ENCODE results near the gene CELF2.

DNA sequence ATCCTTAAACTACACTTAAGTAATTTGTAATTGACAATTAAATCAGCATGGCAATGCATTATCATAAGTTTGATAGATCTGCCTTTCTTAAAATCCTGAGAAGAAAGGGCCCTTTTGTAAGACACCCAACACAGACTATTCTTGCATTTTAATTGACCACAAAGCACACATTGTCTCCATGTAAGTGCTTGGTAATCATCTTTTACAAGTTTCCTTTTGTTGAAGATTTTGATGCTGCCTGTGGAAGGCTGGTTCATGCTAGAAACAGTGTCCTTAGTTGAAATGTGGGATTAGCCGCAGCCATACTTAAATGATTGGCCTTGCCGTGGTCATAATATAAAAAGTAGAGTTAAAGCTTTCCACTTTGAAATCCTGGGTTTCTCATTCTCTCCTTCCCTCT lies 32.3 kb upstream of the CELF2 start:
- TF ChIP-seq, protein P1, sequence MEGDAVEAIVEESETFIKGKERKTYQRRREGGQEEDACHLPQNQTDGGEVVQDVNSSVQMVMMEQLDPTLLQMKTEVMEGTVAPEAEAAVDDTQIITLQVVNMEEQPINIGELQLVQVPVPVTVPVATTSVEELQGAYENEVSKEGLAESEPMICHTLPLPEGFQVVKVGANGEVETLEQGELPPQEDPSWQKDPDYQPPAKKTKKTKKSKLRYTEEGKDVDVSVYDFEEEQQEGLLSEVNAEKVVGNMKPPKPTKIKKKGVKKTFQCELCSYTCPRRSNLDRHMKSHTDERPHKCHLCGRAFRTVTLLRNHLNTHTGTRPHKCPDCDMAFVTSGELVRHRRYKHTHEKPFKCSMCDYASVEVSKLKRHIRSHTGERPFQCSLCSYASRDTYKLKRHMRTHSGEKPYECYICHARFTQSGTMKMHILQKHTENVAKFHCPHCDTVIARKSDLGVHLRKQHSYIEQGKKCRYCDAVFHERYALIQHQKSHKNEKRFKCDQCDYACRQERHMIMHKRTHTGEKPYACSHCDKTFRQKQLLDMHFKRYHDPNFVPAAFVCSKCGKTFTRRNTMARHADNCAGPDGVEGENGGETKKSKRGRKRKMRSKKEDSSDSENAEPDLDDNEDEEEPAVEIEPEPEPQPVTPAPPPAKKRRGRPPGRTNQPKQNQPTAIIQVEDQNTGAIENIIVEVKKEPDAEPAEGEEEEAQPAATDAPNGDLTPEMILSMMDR (IDR thresholded peaks at IDR 0.05 in 8 of 11, conservative IDR thresholded peaks at IDR 0.05 in 3 of 11), result no peak
- no peak for TF ChIP-seq POLR2A (IDR thresholded peaks at IDR 0.05)
- no peak for TF ChIP-seq POLR2AphosphoS5 (IDR thresholded peaks at IDR 0.05)

All from spleen (tissue), 7 donors.